OCI-LY1 (cell line): ENCODE results near the gene LNPK.

Experiments used
- H2AFZ ChIP-seq: fragments of 200-600 bp; sonication (generic), shearing (Covaris generic); 2 replicates; pipeline ENCODE4 v1.6.0; 2014; ENCODE audit warnings: antibody characterized with exemption, mild to moderate bottlenecking, low read length
- H3F3A ChIP-seq: fragments of 200-600 bp; sonication (generic), shearing (Covaris generic); 2 replicates; pipeline ENCODE4 v1.6.0; 2014; ENCODE audit warnings: mild to moderate bottlenecking, antibody characterized with exemption, low read length, moderate library complexity; ENCODE audit not compliant: insufficient read depth
- H3K27ac ChIP-seq: fragments of 200-600 bp; sonication (generic); 2 replicates; pipeline ENCODE4 v1.5.1; 2014; ENCODE audit warnings: low read length, mixed run types, mild to moderate bottlenecking, low read depth; ENCODE audit not compliant: poor library complexity, severe bottlenecking
- H3K27me3 ChIP-seq: fragments of 200-600 bp; sonication (generic); 2 replicates; pipeline ENCODE4 v1.6.0; 2014; ENCODE audit warnings: antibody characterized with exemption, mild to moderate bottlenecking, low read length, moderate library complexity; ENCODE audit not compliant: insufficient read depth
- H3K36me3 ChIP-seq: fragments of 200-600 bp; sonication (generic); 2 replicates; pipeline ENCODE4 v1.6.1; 2014; ENCODE audit warnings: mild to moderate bottlenecking, antibody characterized with exemption, low read length, moderate library complexity, mixed read lengths; ENCODE audit not compliant: insufficient read depth
- H3K4me1 ChIP-seq: fragments of 200-600 bp; sonication (generic); 2 replicates; pipeline ENCODE4 v1.5.1; 2014; ENCODE audit warnings: mild to moderate bottlenecking, low read length, moderate library complexity; ENCODE audit not compliant: insufficient read depth, severe bottlenecking
- H3K4me2 ChIP-seq: fragments of 200-600 bp; sonication (generic), shearing (Covaris generic); 2 replicates; pipeline ENCODE4 v1.6.1; 2014; ENCODE audit warnings: low read length
- H3K4me3 ChIP-seq: fragments of 200-600 bp; sonication (generic); 2 replicates; pipeline ENCODE4 v1.5.1; 2014; ENCODE audit warnings: low read length, low read depth, mild to moderate bottlenecking, mixed read lengths; ENCODE audit not compliant: poor library complexity, severe bottlenecking
- H3K79me2 ChIP-seq: fragments of 200-600 bp; shearing (Covaris generic); 2 replicates; pipeline ENCODE4 v1.6.1; 2016; ENCODE audit warnings: mixed run types, low read length, mixed read lengths; ENCODE audit not compliant: insufficient read depth
- H3K9ac ChIP-seq: fragments of 200-600 bp; sonication (generic), shearing (Covaris generic); 2 replicates; pipeline ENCODE4 v1.6.1; 2014; ENCODE audit warnings: mild to moderate bottlenecking, low read length, mixed read lengths
- H3K9me2 ChIP-seq: fragments of 200-600 bp; sonication (generic), shearing (Covaris generic); 2 replicates; pipeline ENCODE4 v1.6.1; 2014; ENCODE audit warnings: low read depth, mild to moderate bottlenecking, low read length, mixed read lengths
- H3K9me3 ChIP-seq: fragments of 200-600 bp; shearing (Covaris generic); 2 replicates; pipeline ENCODE4 v1.6.1; 2014; ENCODE audit warnings: low read length, mixed read lengths
- H4K20me1 ChIP-seq: fragments of 200-600 bp; sonication (generic), shearing (Covaris generic); 2 replicates; pipeline ENCODE4 v1.6.0; 2016; ENCODE audit warnings: mild to moderate bottlenecking, low read length; ENCODE audit not compliant: insufficient read depth
- CTCF ChIP-seq: fragments of 200-600 bp; sonication (generic), shearing (Covaris generic); IDR thresholded peaks from 2 replicates; pipeline ENCODE4 v1.5.1; 2017; ENCODE audit warnings: mild to moderate bottlenecking, antibody characterized with exemption, low read length, moderate library complexity, mixed read lengths
- EZH2 ChIP-seq: fragments of 200-600 bp; sonication (generic), shearing (Covaris generic); IDR thresholded peaks from 2 replicates; pipeline ENCODE4 v1.8.0; 2017; ENCODE audit warnings: borderline replicate concordance, mixed run types, mild to moderate bottlenecking, antibody characterized with exemption, low read length, moderate library complexity, mixed read lengths

The LNPK gene

GRCh38 chr2:175884697-175885393 is 117.2 kb downstream of the LNPK start:
- Histone ChIP-seq H3K27ac (no peak overlapping the region), H3K27me3 (no peaks in the 10 kb centered on the region), H3K9me2 (no peaks in the 10 kb centered on the region), H3K9me3 (no peaks in the 10 kb centered on the region), H4K20me1 (no peaks in the 10 kb centered on the region), H3K4me1 (no peaks in the 10 kb centered on the region), H3K4me2 (no peak overlapping the region), H3K79me2 (no peaks in the 10 kb centered on the region), H3K4me3 (no peak overlapping the region), H2AFZ (no peak overlapping the region), H3K9ac (no peak overlapping the region), H3K36me3 (no peaks in the 10 kb centered on the region), H3F3A (no peaks in the 10 kb centered on the region)
- no peak for TF ChIP-seq EZH2
- no peak for TF ChIP-seq CTCF

GRCh38 chr2:175883586-175884194 is 118.4 kb downstream of the LNPK start:
- Histone ChIP-seq H3K4me1 (no peaks in the 10 kb centered on the region), H3F3A (no peaks in the 10 kb centered on the region), H3K79me2 (no peaks in the 10 kb centered on the region), H3K4me3 (no peak overlapping the region), H4K20me1 (no peaks in the 10 kb centered on the region), H3K36me3 (no peaks in the 10 kb centered on the region), H3K9me3 (no peaks in the 10 kb centered on the region), H2AFZ (no peak overlapping the region), H3K9me2 (no peaks in the 10 kb centered on the region), H3K4me2 (no peak overlapping the region), H3K27me3 (no peaks in the 10 kb centered on the region), H3K9ac (no peak overlapping the region), H3K27ac (no peak overlapping the region)
- TF ChIP-seq CTCF, result no peak
- no peak for TF ChIP-seq EZH2

GRCh38 chr2:175879679-175880078 is 122.4 kb downstream of the LNPK start:
- no peaks in the 10 kb centered on the region for H4K20me1 ChIP-seq
- TF ChIP-seq CTCF (no peak), EZH2 (no peak)

More at GRCh38 chr2:175879679-175880078, 122.4 kb downstream of the LNPK start:
- Histone ChIP-seq H3K4me2 (no peak overlapping the region), H3K27me3 (no peaks in the 10 kb centered on the region), H2AFZ (no peak overlapping the region), H3K9me3 (no peaks in the 10 kb centered on the region), H3K4me1 (no peaks in the 10 kb centered on the region), H3K79me2 (no peaks in the 10 kb centered on the region), H3F3A (no peaks in the 10 kb centered on the region), H3K9ac (no peak overlapping the region), H3K27ac (no peak overlapping the region), H3K9me2 (no peaks in the 10 kb centered on the region), H3K36me3 (no peaks in the 10 kb centered on the region), H3K4me3 (no peak overlapping the region)
